Measurements from ENCODE around the gene ST6GALNAC5.
"Not testable (repeated sequence)": the region's sequence is repeated elsewhere in the genome, so short reads cannot be mapped to it uniquely, and the experiment has no call there.

The ST6GALNAC5 gene

DNA sequence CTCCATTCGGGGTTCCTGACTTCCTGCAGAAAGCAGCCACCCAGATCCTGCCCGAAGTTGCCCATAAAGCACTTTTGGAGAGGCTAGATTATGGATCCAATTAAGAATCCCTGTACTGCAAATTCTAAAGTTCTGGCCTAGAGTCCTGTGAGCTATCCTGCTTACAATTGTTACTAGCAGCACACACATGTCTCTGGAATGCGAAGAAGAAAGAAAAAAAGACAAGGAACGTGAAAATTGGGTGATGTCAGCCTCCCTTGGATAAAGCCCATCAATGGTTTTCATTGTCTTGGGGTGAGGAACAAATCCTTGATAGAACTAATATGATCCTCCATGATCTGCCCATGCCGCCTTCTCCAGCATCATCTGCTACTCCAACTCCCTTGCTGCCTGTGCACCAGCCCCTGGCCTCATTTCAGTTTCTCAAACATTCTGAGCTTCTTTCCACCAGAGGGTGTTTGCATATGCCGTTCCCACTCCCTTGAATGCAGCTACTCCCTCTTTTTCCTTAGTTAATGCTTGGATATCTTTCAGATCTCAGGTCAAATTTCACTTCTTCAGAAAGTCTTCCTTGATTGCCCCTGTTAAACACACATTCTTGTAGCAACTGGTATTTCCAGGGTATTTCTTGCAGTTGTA is 94.0 kb downstream of the ST6GALNAC5 start:
- no peak overlapping the region for H3K4me3 ChIP-seq (ENCODE audit: control insufficient read depth, low read depth, low read length)
- no peak for DNase-seq (ENCODE audit: low read depth)
- TF ChIP-seq, protein P1, sequence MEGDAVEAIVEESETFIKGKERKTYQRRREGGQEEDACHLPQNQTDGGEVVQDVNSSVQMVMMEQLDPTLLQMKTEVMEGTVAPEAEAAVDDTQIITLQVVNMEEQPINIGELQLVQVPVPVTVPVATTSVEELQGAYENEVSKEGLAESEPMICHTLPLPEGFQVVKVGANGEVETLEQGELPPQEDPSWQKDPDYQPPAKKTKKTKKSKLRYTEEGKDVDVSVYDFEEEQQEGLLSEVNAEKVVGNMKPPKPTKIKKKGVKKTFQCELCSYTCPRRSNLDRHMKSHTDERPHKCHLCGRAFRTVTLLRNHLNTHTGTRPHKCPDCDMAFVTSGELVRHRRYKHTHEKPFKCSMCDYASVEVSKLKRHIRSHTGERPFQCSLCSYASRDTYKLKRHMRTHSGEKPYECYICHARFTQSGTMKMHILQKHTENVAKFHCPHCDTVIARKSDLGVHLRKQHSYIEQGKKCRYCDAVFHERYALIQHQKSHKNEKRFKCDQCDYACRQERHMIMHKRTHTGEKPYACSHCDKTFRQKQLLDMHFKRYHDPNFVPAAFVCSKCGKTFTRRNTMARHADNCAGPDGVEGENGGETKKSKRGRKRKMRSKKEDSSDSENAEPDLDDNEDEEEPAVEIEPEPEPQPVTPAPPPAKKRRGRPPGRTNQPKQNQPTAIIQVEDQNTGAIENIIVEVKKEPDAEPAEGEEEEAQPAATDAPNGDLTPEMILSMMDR (IDR thresholded peaks at IDR 0.05; ENCODE audit: control insufficient read depth, insufficient read depth, low read depth, low read length, missing control alignments): no peak

DNA sequence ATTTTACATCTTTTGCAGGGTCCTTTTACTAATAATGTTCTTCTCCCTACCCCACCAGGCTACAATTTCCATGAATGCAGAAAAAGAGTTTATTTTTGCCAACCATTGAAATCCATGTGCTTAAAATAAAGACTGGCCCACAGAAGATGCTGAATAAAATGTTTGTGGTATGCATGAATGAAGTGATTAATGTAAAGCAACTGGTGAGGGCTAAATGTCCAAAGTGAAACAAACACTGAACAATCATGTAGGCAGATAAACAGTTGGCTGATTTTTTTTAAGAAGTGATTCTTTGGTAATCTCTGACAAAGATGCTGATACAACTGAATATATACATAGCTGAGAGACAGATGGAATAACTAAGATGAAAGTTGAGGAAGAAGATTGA is 94.5 kb downstream of the ST6GALNAC5 start:
- no peak for DNase-seq (ENCODE audit: low read depth)
- TF ChIP-seq, protein P1 (IDR thresholded peaks at IDR 0.05; ENCODE audit: control insufficient read depth, insufficient read depth, low read depth, low read length, missing control alignments): no peak
- H3K4me3 ChIP-seq (ENCODE audit: control insufficient read depth, low read depth, low read length): no peak overlapping the region

DNA sequence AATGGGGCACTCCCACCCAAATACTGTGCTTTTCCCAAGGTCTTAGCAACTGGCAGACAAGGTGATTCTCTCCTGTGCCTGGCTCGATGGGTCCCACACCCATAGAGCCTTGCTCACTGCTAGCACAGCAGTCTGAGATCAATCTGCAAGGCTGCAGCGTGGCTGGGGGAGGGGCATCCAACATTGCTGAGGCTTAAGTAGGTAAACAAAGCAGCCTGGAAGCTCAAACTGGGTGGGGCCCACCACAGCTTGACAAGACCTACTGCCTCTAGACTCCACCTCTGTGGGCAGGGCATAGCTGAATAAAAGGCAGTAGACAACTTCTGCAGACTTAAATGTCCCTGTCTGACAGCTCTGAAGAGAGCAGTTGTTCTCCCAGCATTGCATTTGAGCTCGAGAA is 114.0 kb downstream of the ST6GALNAC5 start:
- DNase-seq (ENCODE audit: low read depth); H3K4me3 ChIP-seq (ENCODE audit: control insufficient read depth, low read depth, low read length): not testable (repeated sequence)

DNA sequence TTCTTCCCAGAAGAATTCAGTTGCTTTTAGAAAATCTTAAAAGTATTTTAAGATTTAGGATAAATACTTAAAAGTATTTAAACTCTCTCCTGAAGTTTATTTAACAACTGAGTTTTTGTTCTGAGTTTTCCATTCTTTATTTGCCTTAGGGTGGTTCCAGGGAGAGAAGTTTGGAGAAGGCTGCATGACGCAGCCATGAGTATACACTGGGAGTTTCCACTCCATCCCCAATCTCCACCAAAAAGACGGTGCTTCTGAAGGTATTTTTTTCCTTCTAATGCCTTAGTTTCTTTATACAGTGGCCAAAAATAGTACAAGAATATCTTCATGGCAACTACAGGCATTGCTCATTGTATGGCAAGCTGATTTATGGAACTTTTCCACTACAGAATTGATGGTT is 122.7 kb downstream of the ST6GALNAC5 start:
- no peak for DNase-seq (ENCODE audit: low read depth)
- TF ChIP-seq, protein P1 (IDR thresholded peaks at IDR 0.05; ENCODE audit: control insufficient read depth, insufficient read depth, low read depth, low read length, missing control alignments): no peak
- no peak overlapping the region for H3K4me3 ChIP-seq (ENCODE audit: control insufficient read depth, low read depth, low read length)

DNA sequence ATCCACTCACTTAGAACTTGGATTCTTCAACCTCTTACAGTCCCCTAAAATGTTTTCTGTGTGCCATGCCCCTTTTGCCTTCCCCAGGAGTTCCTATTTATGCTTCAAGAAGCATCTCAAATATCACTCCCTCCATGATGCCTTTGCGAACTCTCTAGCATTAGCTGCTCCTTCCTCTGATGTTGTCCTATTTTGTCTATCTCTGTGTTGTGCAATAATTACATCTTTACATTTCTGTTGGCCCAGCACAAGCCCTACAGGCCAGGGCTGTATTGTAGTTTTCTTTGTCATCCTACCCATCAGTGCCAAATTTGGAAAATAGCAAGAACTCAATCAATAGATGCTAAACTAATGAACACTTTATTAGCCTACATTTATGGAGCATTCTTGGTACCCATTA is 125.8 kb downstream of the ST6GALNAC5 start:
- TF ChIP-seq, protein P1 (IDR thresholded peaks at IDR 0.05; ENCODE audit: control insufficient read depth, insufficient read depth, low read depth, low read length, missing control alignments): no peak
- no peak overlapping the region for H3K4me3 ChIP-seq (ENCODE audit: control insufficient read depth, low read depth, low read length)

DNA sequence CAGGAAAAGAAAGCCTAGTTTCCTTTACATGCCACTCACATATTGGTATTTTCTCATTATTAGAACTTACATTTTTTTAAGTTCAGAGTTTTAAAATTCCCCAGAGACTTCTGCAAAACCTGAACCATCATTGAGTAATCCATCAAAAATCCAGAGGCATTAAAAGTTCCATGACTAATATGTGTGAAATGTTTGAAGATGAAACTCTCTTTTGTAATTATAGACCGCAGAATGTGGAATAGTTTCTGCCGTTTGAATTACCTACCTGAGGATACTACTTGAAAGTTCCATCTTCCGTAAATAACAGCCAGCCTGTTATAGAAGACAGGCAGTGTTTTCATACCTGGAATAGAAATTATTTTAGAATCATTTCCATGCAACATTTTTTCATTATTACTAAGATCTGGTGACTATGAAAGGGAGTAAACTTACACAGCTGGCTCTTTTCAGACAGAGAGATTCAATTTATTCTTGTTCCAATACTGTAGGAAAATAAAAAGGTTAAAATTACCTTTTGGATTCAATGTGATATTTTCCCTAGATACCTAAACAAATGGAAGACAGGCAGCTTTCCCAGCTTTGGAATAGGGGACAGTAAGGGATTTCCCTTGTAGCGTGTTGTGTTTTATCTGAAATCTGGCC is 131.4 kb downstream of the ST6GALNAC5 start:
- TF ChIP-seq, protein P1 (IDR thresholded peaks at IDR 0.05; ENCODE audit: control insufficient read depth, insufficient read depth, low read depth, low read length, missing control alignments): no peak
- DNase-seq (ENCODE audit: low read depth): peak; percentile 84
- no peak overlapping the region for H3K4me3 ChIP-seq (ENCODE audit: control insufficient read depth, low read depth, low read length)

More for the DNA sequence above, 125.8 kb downstream of the ST6GALNAC5 start:
- no peak for DNase-seq (ENCODE audit: low read depth)

DNA sequence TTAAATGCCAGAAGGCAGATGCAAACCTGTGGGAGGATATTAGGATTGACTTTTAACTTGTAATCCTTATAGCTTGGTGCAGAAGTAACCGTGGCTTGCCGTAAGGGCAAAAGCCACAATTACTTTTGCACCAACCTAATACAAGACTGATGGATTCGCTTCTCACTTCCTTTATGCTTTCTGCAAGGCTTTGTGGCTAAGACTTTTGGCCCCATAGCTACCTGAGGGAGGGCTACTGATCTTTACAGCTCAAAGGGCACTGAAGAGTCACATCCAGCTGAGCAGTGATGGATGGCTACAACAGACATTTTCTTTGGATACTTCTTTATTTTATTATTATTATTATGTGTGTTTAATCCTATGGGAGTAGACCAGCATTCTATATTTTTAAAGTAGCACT is 140.4 kb downstream of the ST6GALNAC5 start:
- TF ChIP-seq, protein P1 (IDR thresholded peaks at IDR 0.05; ENCODE audit: control insufficient read depth, insufficient read depth, low read depth, low read length, missing control alignments): no peak
- no peak overlapping the region for H3K4me3 ChIP-seq (ENCODE audit: control insufficient read depth, low read depth, low read length)
- no peak for DNase-seq (ENCODE audit: low read depth)
